ENCODE measurements around the gene DNAJB2.

Gene DNAJB2

DNA sequence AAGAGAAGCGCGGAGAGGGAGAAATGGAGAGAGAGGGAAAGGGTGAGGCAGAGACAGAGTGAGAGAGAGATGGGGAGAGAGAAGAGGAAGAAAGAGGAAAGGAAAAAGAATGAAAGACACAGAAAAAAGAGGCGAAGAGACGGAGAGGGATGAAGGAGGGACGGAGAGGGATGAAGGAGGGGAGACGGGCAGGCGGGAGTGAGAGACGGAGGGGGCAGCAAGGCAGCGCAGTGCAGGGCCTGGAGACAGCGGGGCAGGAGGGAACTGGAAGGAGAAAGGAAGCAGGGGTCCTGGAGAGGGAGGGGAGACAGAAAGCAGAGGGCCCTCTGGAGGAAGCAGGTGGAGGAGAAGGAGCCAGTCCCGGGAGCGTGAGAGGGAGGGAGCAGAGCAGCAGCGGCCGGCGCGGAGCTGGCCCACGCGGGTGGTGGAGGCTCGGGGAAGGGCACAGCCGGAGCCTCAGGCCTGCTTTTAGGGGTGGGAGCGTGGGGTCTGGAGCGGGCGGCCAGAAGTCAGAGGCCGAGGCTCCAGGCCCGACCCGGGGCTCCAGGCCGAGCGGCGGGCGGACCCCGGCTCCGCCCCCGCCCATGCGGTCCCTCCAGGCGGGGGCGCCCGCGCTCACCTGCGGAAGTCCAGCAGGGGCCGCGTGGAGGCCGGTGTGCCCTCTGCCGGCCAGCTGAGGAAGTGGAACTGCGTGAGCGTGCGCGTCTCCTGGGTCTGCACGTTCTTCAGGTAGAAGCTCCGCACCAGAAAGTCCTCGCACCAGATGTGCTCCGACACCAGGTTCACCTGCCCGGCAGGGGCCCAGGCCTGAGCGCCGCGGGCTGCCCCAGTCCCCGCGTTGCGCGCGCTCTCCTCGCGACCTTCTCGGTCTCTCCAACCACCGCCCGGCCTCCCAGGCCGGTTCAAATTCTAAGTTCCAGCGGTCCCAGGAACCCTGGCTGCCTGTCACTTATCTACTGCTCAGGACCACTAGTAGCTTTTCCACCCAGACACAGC, 15.5 kb downstream of the DNAJB2 start:
- TF ChIP-seq, protein P1, sequence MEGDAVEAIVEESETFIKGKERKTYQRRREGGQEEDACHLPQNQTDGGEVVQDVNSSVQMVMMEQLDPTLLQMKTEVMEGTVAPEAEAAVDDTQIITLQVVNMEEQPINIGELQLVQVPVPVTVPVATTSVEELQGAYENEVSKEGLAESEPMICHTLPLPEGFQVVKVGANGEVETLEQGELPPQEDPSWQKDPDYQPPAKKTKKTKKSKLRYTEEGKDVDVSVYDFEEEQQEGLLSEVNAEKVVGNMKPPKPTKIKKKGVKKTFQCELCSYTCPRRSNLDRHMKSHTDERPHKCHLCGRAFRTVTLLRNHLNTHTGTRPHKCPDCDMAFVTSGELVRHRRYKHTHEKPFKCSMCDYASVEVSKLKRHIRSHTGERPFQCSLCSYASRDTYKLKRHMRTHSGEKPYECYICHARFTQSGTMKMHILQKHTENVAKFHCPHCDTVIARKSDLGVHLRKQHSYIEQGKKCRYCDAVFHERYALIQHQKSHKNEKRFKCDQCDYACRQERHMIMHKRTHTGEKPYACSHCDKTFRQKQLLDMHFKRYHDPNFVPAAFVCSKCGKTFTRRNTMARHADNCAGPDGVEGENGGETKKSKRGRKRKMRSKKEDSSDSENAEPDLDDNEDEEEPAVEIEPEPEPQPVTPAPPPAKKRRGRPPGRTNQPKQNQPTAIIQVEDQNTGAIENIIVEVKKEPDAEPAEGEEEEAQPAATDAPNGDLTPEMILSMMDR (IDR thresholded peaks at IDR 0.05; ENCODE audit: borderline replicate concordance, insufficient read depth, low read depth, low read length) = peak; percentile 100
- peak overlapping the region; percentile 57 for H3K4me3 ChIP-seq (ENCODE audit: low read depth, low read length)

DNA sequence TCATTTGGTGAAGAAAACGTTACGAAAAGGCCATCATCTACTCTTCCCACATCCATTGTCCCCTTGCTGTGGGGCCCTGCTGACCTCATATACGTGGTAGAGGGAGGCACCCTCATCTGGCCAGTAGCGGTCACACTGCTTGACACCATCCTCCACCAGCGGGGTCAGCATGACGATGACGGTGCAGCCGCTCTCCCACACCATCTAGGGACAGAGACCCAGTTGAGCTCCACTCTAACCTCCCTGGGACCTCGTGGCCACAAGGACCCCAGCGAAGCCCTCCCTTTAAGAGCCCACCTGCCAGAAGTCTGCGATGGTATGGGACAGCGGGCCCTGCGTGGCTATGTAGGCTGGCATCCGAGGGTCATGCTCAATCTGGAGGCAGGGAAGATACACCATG, 17.0 kb downstream of the DNAJB2 start:
- TF ChIP-seq, protein P1 (IDR thresholded peaks at IDR 0.05; ENCODE audit: borderline replicate concordance, insufficient read depth, low read depth, low read length) = no peak
- H3K4me3 ChIP-seq (ENCODE audit: low read depth, low read length) = no peak overlapping the region

DNA sequence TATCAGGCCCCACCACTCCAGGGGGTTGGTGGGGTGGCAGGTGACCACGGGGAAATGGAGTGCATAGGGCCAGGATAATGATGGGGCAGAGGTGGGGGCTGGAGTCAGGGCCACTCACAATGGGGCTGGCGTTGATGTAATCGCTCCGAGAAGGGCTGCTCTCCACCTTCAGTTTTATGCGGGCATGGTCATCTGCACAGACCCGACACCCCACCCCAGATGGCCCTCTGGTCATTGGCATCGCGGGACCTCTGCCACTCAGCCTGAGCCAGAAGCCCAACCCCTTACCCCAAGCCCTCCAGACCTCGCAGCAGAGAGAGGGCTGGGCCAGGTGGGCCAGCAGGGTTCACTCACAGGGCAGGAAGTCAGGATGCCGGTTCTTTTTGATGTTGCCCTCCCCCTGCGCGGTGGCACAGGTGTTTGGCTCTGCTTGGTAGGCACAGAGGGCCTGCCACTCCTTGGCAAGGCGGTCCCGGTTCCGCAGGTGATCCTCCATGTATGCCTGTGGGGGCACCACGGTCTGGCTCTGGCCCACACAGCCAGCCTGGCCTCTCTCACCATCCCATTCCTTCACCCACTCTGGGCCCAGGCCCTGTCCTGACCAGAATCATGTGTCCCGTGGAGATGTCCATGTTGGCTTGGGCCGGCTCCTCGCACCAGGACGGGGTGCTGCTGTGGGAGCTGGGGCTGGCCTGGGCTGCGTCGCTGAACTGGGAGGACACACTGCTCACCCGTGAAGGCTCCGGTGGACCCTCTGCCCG, 17.6 kb downstream of the DNAJB2 start:
- H3K4me3 ChIP-seq (ENCODE audit: low read depth, low read length) = no peak overlapping the region

DNA sequence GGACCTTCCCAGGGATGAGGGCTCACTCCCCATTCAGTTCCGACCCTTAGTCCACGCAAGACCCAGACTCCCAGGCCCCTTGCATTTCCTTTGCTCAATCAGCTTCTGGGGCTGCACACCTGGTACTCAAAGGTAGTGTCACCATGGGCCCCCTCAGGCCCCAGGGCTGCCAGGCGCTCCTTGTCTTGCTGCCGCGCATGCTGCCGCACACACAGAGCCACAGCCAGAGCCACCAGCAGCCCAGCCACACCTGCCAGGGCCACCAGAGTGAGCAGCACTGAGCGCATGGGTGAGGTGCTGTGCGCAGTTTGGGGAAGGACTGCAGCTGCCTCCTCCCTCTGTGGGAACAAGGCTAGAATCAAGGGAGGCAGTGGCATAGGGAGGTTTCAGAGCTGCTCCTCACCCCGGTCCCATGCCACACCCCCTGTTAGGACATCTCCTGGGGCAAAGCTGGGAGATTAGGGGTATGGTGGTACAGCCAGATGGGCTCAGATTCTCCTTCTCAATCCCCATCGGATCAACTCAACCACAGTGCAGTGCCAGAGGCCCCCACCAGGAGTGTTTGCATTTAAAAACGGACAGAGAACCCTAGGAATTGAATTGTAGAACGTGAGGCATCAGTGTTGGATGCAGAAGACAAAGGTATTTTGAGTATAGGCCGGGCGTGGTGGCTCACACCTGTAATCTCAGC, 18.7 kb downstream of the DNAJB2 start:
- TF ChIP-seq, protein P1 (IDR thresholded peaks at IDR 0.05; ENCODE audit: borderline replicate concordance, insufficient read depth, low read depth, low read length) = no peak
- no peak overlapping the region for H3K4me3 ChIP-seq (ENCODE audit: low read depth, low read length)

More for the DNA sequence above, 17.6 kb downstream of the DNAJB2 start:
- TF ChIP-seq, protein P1 (IDR thresholded peaks at IDR 0.05; ENCODE audit: borderline replicate concordance, insufficient read depth, low read depth, low read length) = no peak

DNA sequence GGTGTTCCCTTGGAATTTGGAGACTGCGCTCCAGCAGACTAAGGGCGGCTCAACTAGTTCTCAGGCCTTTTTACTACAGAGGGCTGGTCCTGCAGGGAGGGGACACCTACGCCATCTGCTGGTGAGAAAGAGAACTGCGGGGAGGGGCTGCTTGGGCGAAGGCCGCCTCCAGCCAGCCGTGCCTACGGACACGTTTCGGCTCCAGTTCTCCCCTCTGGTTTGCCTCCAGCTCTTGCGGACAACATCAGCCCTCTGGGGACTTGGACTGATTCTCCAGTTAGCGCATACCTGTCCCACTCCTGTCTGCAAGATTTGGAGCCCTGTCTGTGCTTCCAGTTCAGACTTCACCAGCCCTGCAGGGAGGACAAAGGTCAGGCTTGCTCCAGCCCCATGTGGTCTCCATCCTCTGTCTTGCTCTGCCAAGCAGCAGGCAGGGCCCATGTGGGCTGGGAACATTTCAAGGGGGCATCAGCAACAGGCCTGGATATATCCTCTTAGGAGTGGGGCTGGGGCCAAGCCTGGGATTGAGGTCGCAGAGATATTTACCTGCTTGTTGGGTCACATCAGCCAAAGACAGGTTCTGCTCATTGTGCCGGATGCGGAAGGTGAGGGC, 19.7 kb downstream of the DNAJB2 start:
- TF ChIP-seq, protein P1 (IDR thresholded peaks at IDR 0.05; ENCODE audit: borderline replicate concordance, insufficient read depth, low read depth, low read length) = peak; percentile 99
- no peak overlapping the region for H3K4me3 ChIP-seq (ENCODE audit: low read depth, low read length)

DNA sequence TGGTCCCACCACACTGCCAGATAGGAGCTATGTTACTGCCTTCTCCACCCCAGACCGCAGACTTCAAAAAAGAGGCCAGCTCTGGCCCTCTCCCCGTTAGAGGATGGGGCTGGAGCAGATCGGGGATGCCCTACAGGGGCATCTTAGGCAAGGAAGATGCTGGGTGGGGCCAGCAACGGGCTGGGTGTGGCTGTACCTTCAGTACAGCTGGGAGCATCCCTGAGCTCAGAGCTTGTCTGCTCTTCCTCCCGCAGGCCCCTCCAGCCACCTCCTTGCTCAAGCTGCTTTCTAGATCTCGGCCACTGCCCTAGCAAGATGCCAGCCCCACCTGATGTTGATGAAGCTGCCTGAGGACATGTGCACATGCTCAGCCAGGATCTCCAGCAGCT, 20.2 kb downstream of the DNAJB2 start:
- TF ChIP-seq, protein P1 (IDR thresholded peaks at IDR 0.05; ENCODE audit: borderline replicate concordance, insufficient read depth, low read depth, low read length) = no peak
- no peak overlapping the region for H3K4me3 ChIP-seq (ENCODE audit: low read depth, low read length)
